PFSK-1 (cell line): ENCODE data around the gene TCP11L2.

Experiments used
- POLR2AphosphoS5 ChIP-seq: IDR thresholded peaks from 2 replicates; pipeline ENCODE4 v1.6.1; 2012; ENCODE audit warnings: low read depth, mild to moderate bottlenecking, control low read depth, low read length, moderate library complexity
- REST ChIP-seq, 2 experiments: IDR thresholded peaks; 2 replicates each; pipeline versions ENCODE4 v1.6.1 to v1.8.0; 2011 to 2012; ENCODE audit warnings: low read depth in 2 of 2, low read length in 2 of 2, control low read depth in 1 of 2, inconsistent platforms in 1 of 2, mild to moderate bottlenecking in 1 of 2, moderate library complexity in 1 of 2; ENCODE audit not compliant: insufficient read depth in 1 of 2
- SIN3A ChIP-seq: IDR thresholded peaks from 2 replicates; pipeline ENCODE4 v1.6.1; 2012; ENCODE audit warnings: mild to moderate bottlenecking, low read length, moderate library complexity, borderline replicate concordance; ENCODE audit not compliant: insufficient read depth

GRCh38 chr12:106273491-106273890 is 29.0 kb upstream of the TCP11L2 start:
- TF ChIP-seq POLR2AphosphoS5 (no peak), REST (IDR thresholded peaks at IDR 0.05; ENCODE audit: insufficient read depth in 1 of 2, low read depth in 2 of 2, low read length in 2 of 2) (no peak), SIN3A (no peak)
